GM19043 (cell line): Measurements from ENCODE around the gene WSB2.

ENCODE experiments used
- ATAC-seq: cut with Tn5 transposase; IDR thresholded peaks from one replicate; pipeline ENCODE4 v1.9.1; 2021; ENCODE audit warnings: low read depth; ENCODE audit not compliant: unreplicated experiment

The WSB2 gene

GRCh38 chr12:118063576-118064391 is 2.8 kb upstream of the WSB2 start:
- no peak for ATAC-seq

- ATAC-seq, result no peak
Observed at GRCh38 chr12:118061873-118062843, 1.2 kb upstream of the WSB2 start.

- ATAC-seq, result no peak
Observed at GRCh38 chr12:118060301-118061010, 523 bp downstream of the WSB2 start.

- no peak for ATAC-seq
Observed at GRCh38 chr12:118059341-118060191, 1.4 kb downstream of the WSB2 start.

- no peak for ATAC-seq
Observed at GRCh38 chr12:118058881-118059280, 2.1 kb downstream of the WSB2 start.

- ATAC-seq, result no peak
Observed at GRCh38 chr12:118058227-118058626, 2.8 kb downstream of the WSB2 start.

GRCh38 chr12:118055865-118056773 is 4.9 kb downstream of the WSB2 start:
- ATAC-seq, result no peak

- ATAC-seq, result peak; percentile 89
Observed at GRCh38 chr12:118055144-118055557, 5.8 kb downstream of the WSB2 start.

GRCh38 chr12:118053071-118053985 is 7.7 kb downstream of the WSB2 start:
- no peak for ATAC-seq

GRCh38 chr12:118052324-118053070 is 8.5 kb downstream of the WSB2 start:
- no peak for ATAC-seq

GRCh38 chr12:118050972-118051910 is 9.7 kb downstream of the WSB2 start:
- no peak for ATAC-seq

- ATAC-seq, result no peak
Observed at GRCh38 chr12:118046430-118046829, 14.5 kb downstream of the WSB2 start.

- no peak for ATAC-seq
Observed at GRCh38 chr12:118044577-118044976, 16.4 kb downstream of the WSB2 start.

- ATAC-seq, result no peak
Observed at GRCh38 chr12:118044075-118044474, 16.9 kb downstream of the WSB2 start.

GRCh38 chr12:118042091-118042490 is 18.9 kb downstream of the WSB2 start:
- ATAC-seq, result no peak

GRCh38 chr12:118038137-118038536 is 22.8 kb downstream of the WSB2 start:
- ATAC-seq, result no peak
